NCI-H146 treated with DMSO at 0.1 percent for 48 hours (cell line): ENCODE data around the gene DNAJC17.

Experiments used
- DNase-seq: peaks from one replicate; lab custom pipeline; 2025; ENCODE audit not compliant: unreplicated experiment; lab: John Stamatoyannopoulos, UW

Gene DNAJC17

DNA sequence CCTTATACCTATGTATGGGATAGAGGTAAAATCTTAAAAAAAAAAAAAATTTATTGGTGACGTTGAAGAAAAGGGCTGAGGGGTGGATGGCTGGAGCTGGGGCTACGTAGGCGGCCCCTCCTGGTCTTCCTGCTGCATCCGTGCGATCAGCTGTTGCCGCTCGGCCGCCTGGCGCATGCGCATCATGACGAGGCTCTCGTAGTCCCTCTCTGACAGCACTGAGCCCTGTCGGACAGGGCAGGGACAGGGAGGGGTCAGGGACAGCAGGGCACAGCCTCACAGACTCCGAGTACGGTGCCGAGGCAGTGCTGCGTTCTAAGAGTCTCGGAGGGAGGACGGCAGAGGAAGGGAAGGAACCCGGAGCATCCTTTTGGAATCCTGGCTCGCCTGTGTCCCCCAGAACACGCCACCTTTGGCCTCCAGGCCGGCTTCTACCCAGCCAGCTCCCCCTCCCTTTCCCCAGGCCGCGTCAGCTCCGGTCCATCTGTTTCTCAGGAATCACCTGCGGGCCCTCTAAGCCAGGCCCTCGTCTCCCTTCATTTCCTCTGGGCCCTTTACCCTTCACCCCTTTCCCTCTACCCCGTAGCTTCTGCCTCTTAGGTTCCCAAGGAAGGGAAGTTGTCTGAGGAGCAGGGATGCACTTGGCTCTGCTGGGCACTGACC, 39.3 kb downstream of the DNAJC17 start:
- no peak for DNase-seq

- DNase-seq, result no peak
Measured at GRCh38 chr15:40766906-40767837, 40.1 kb downstream of the DNAJC17 start.

DNA sequence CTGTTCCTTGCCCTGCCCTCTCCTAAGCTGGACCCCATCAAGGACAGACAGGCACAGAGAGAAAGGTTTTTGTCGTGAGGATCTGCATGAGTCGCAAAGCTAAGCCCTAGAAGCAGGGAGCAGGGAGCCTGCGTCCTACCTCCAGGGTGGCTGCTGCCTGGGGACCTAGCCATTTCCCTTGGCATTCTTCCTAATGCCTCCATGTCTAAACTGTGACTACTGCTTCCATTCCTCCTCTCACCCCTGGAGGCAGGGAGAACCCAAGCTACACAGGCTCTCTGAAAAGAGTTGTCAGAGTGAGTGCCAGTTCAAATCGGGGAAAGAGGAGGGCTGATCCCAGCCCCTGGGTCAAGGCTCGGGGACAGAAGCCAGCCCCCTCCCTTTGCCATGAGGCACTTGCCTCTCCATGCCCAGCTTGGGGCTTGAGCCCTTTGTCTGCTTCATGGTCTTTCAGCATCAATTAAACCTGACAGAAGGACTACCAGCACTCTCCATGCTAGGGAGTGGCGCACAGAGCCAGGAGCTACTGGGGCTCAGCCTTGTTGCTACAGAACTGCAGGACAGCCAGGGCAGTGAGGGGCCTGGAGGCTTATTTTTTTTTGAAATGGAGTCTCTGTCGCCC, 41.0 kb downstream of the DNAJC17 start:
- no peak for DNase-seq

DNA sequence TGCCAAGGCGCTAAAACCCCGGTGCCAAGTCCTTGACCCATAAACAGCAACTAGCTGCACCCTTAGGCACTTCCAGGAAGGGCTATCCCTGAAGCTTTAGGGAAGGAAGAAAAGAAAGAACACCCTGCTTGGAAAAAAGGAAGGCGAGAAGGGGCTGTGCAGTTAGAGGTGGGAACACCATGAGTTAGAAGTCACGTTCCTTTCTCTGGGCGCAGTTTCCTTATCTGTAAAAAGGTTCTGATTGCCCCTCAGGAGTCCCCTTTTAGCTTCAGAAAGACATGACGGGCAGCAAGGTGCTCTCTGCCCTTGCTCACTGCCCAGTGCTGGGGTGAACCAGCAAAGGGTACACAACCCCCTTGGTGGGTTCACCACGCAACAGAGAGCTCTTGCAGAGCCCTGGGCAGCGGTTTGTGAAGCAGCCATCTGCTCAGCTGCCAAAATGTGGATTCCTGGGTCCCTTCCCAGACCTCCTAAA, 42.6 kb downstream of the DNAJC17 start:
- no peak for DNase-seq

- DNase-seq, result no peak
Measured at GRCh38 chr15:40763801-40764628, 43.3 kb downstream of the DNAJC17 start, which contains the start of gene GCHFR. GCHFR (plus strand) TSS chr15:40764068; CDS start chr15:40764181, 113 bp downstream.

DNA sequence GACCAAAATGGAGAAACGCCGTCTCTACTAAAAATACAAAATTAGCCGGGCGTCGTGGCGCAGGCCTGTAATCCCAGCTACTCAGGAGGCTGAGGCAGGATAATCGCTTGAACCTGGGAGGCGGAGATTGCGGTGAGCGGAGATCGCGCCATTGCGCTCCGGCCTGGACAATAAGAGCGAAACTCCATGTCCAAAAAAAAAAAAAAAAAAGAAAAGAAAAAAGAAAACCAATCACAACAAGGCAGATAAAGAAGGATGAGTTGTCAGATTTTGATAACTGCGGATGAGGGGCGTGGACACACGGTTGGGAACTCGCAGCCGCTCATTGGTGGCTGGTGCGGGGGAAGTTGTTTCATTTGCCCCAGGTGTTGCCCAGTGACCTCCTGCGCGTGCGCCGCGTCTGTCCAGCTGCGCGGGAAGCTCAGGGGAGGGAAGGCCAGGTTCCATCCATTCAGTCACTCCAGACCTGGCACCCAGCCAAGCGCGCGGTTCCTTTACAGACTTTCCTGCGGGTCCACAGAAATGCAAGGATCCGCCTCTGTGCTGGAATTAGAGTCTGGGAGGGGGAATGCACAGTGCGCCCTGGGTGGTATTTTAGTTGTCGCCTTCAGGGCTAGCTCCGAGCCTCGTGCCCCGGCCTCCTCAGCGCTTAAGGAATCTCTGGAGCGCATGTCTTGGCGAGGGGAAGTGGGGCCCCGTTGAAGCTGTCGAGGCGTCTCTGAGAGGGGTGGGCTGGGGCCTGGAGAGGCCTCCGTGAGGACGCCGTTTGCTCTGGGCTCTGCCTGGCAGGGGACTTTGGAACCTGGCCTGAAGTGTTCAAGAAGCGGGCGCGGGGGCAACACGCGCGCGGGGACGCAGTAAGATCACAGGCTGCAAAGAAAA, 44.1 kb downstream of the DNAJC17 start:
- peak; percentile 60 for DNase-seq

- DNase-seq, result no peak
Measured at GRCh38 chr15:40759961-40760360, 47.3 kb downstream of the DNAJC17 start.

DNA sequence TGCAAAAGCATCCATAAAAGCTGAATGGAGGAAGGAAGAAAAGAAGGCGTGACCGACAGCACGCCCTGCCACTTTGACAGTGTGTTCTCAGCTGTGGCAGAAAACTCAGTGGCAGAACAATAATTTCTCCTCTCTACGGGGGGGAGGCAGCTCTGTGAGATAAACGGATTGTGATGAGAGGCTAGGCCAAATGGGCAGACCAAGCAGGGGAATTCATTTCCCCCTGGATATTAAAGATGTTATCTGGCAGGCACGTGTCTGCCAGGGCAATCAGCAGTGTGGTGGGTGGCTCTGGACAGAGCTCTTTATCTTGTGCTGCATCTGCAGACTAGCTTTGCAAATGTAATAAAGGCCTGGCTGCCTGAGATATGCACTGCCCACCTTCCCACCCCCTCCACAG, 50.3 kb downstream of the DNAJC17 start:
- peak; percentile 61 for DNase-seq

- DNase-seq, result no peak
Measured at GRCh38 chr15:40755812-40756208, 51.5 kb downstream of the DNAJC17 start.

DNA sequence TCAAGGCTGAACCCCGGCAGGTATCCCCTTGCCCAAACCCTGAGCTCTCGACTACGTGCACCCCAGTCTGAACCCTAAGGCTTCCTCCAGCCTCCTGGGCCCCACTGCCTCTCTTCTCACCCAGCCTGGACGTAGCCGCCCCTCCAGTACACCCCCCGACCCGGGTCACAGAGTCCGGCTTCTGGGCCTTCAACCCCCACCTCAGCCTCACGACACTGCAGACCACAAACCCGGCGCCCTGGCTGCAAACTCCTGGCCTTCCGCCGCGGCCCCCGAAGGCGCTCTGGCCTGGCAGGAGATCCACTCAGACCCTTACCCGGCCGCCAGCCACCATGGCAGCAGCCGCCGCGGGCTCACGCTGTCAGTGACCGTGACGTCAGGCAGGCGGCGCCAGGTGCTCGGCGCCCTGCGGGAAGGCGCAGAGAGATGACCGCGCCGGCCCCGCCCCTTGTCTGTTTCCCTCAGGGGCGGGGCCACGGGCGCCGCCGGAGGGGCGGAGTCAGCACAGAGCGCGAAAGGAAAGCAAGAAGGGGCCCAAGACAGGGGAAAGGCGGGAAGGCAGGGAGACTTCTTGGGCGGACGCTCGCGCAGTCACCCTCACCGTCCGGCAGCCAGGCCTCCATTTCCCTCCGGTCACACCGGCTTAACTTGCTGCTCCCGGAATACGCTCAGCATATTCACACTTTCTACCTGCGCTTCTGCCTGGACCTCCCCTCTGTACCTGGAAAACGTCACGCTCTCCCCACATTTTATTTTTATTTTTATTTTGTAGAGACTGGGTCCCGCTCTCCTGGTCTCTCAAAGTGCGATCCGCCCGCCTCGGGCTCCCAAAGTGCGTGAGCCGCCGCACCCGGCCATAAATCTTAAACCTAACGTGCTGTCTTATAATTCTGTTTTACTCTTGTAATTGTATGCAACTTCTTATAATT, 52.1 kb downstream of the DNAJC17 start, which contains the start of gene RMDN3:
Gene RMDN3 (minus strand): TSS at position 372 of the 929 bp plus-strand sequence. CDS start 471 bp downstream, outside the sequence.
- peak; percentile 72 for DNase-seq

DNA sequence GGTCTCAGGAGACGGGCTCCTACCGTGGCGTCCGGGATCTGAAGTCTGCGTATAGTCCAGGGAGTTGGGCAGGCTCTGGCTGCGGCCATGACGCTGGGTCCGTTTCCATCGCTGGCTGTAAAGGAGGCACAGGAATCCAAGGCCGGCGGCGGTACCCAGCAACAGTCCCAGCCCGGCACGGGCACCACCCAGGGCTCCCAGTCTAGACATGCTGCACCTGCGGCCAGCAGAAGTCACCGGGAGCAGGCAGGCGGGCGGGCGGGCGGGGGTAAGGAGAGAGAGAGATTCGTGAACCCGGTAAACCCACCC, 52.7 kb downstream of the DNAJC17 start:
- peak; percentile 15 for DNase-seq

GRCh38 chr15:40751745-40752144, 55.5 kb downstream of the DNAJC17 start:
- DNase-seq, result no peak

- no peak for DNase-seq
Measured at GRCh38 chr15:40750885-40751284, 56.4 kb downstream of the DNAJC17 start.

- DNase-seq, result no peak
Measured at GRCh38 chr15:40749151-40749630, 58.1 kb downstream of the DNAJC17 start.

- DNase-seq, result no peak
Measured at GRCh38 chr15:40747685-40748631, 59.3 kb downstream of the DNAJC17 start.

- no peak for DNase-seq
Measured at GRCh38 chr15:40746916-40747418, 60.3 kb downstream of the DNAJC17 start.

DNA sequence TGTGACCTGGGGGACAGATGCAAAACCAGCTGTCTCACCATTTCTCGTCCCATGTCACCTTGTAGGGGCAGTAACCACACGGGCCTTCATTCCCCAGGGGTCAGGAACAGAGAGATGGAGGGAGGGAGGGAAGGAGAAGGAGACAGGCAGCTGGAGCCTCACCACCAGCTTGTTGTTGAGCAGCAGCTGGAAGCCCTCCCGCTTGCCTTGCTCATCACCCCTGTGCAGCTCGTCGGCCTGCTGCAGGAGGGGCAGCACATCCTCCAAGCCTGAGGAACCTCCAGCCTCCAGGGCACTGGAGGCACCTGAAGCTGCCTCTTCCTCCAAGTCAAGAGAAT, 62.5 kb downstream of the DNAJC17 start:
- no peak for DNase-seq
